H1 (cell line): ENCODE results near the gene PELI2. TPM values are rescaled to one million over a fixed set of nuclear protein-coding genes. Genes with fewer than 3 reads are reported as not detected.
A peak's percentile ranks its signal among the peaks of the same experiment; 100 is the strongest.

Experiments used
- CTCF ChIA-PET: fragments of 300-600 bp; sonication (Branson Sonifier 250); formaldehyde crosslinking; loops from one replicate; lab custom pipeline; 2021; ENCODE audit not compliant: partially characterized antibody; lab: Charles Lee
- POLR2A ChIA-PET: fragments of 300-600 bp; sonication (Branson Sonifier 250); formaldehyde crosslinking; loops from one replicate; lab custom pipeline; 2021; ENCODE audit warnings: inconsistent platforms; ENCODE audit not compliant: partially characterized antibody; lab: Charles Lee
- DNase-seq, 2 experiments: peaks; one replicate each; pipeline versions ENCODE4 v3.0.0 to v3.0.0-alpha.2; 2010 to 2022; ENCODE audit warnings: low spot score in 2 of 2, low read depth in 1 of 2, mixed read lengths in 1 of 2
- FAIRE-seq: peaks from 2 replicates; lab custom pipeline; 2011; peaks lifted over from hg19 to GRCh38; lab: Jason Lieb, UNC
- H2AFZ ChIP-seq: 2 replicates; pipeline ENCODE4 v1.8.1; 2012; ENCODE audit warnings: low read length, inconsistent platforms
- H2AK5ac ChIP-seq: 2 replicates; pipeline ENCODE4 v1.6.1; 2013; ENCODE audit warnings: low read depth, low read length
- H2BK120ac ChIP-seq: replicated peaks from 2 replicates; pipeline ENCODE3; 2013; ENCODE audit warnings: low read depth, low read length, inconsistent platforms
- H2BK12ac ChIP-seq: 2 replicates; pipeline ENCODE4 v1.6.1; 2013; ENCODE audit warnings: low read depth, low read length
- H2BK15ac ChIP-seq: 2 replicates; pipeline ENCODE4 v1.6.1; 2013; ENCODE audit warnings: low read length
- H2BK20ac ChIP-seq: 2 replicates; pipeline ENCODE4 v1.6.1; 2013; ENCODE audit warnings: low read length
- H2BK5ac ChIP-seq: 2 replicates; pipeline ENCODE4 v1.6.1; 2013; ENCODE audit warnings: low read depth, low read length
- H3K14ac ChIP-seq: 2 replicates; pipeline ENCODE4 v1.6.1; 2013; ENCODE audit warnings: inconsistent platforms; ENCODE audit not compliant: insufficient read length
- H3K18ac ChIP-seq: 2 replicates; pipeline ENCODE4 v1.6.1; 2013; ENCODE audit warnings: low read length; ENCODE audit errors: extremely low read depth
- H3K23ac ChIP-seq: 2 replicates; pipeline ENCODE4 v1.6.1; 2013; ENCODE audit warnings: inconsistent platforms; ENCODE audit not compliant: insufficient read length
- H3K23me2 ChIP-seq: 2 replicates; pipeline ENCODE4 v1.6.1; 2013; ENCODE audit warnings: low read depth, low read length
- H3K27ac ChIP-seq: 2 replicates; pipeline ENCODE4 v1.6.1; 2011; ENCODE audit warnings: low read depth, low read length, inconsistent platforms
- H3K27me3 ChIP-seq, 4 experiments: replicated peaks in 1 of 4; 1 replicate in 1 of 4; 2 replicates in 3 of 4; pipeline versions ENCODE4 v1.6.1 to v1.8.1; 2011 to 2013; ENCODE audit warnings: low read length in 3 of 4, mild to moderate bottlenecking in 3 of 4, inconsistent platforms in 2 of 4, mixed read lengths in 2 of 4, moderate library complexity in 1 of 4; ENCODE audit not compliant: control insufficient read depth in 3 of 4, insufficient read depth in 3 of 4; ENCODE audit errors: extremely low read depth in 1 of 4
- H3K36me3 ChIP-seq, 4 experiments: 2 replicates each; pipeline versions ENCODE4 v1.6.1 to v1.8.1; 2011 to 2013; ENCODE audit warnings: mild to moderate bottlenecking in 4 of 4, low read length in 3 of 4, moderate library complexity in 2 of 4, control low read depth in 1 of 4, inconsistent platforms in 1 of 4; ENCODE audit not compliant: insufficient read depth in 4 of 4, control insufficient read depth in 2 of 4
- H3K4ac ChIP-seq: replicated peaks from 2 replicates; pipeline ENCODE3; 2013; ENCODE audit warnings: low read length, low read depth, mixed read lengths, inconsistent platforms; ENCODE audit not compliant: insufficient read length
- H3K4me1 ChIP-seq, 4 experiments: replicated peaks in 1 of 4; 1 replicate in 1 of 4; 2 replicates in 3 of 4; pipeline versions ENCODE4 v1.6.1 to v1.8.1; 2011 to 2013; ENCODE audit warnings: low read length in 3 of 4, inconsistent platforms in 2 of 4, mixed read lengths in 1 of 4; ENCODE audit not compliant: insufficient read depth in 4 of 4, control insufficient read depth in 3 of 4
- H3K4me2 ChIP-seq, 2 experiments: 2 replicates each; pipeline versions ENCODE4 v1.6.1 to v1.8.1; 2011 to 2013; ENCODE audit warnings: low read depth in 2 of 2, low read length in 2 of 2, control low read depth in 1 of 2, inconsistent platforms in 1 of 2, mild to moderate bottlenecking in 1 of 2; ENCODE audit not compliant: insufficient read depth in 1 of 2
- H3K4me3 ChIP-seq, 4 experiments: fragments of 200-600, 300-600 bp in 1 of 4; sonication (generic), shearing (Covaris generic), sonication (Bioruptor Twin) in 1 of 4; 2 replicates each; pipeline versions ENCODE4 v1.5.1 to v1.8.1; 2011 to 2016; ENCODE audit warnings: low read length in 4 of 4, low read depth in 3 of 4, control low read depth in 2 of 4, inconsistent platforms in 2 of 4, mild to moderate bottlenecking in 2 of 4, mixed read lengths in 1 of 4, moderate library complexity in 1 of 4; ENCODE audit not compliant: insufficient read depth in 2 of 4; ENCODE audit errors: extremely low read depth in 1 of 4
- H3K56ac ChIP-seq: replicated peaks from 2 replicates; pipeline ENCODE3; 2013; ENCODE audit warnings: low read depth, mild to moderate bottlenecking, mixed read lengths, low read length, inconsistent platforms; ENCODE audit not compliant: insufficient read length
- H3K79me1 ChIP-seq: 2 replicates; pipeline ENCODE4 v1.6.1; 2013; ENCODE audit warnings: low read depth, low read length, control low read depth
- H3K79me2 ChIP-seq, 2 experiments: 2 replicates each; pipeline versions ENCODE4 v1.6.1 to v1.8.1; 2012 to 2013; ENCODE audit warnings: low read length in 2 of 2, mild to moderate bottlenecking in 2 of 2, inconsistent platforms in 1 of 2; ENCODE audit not compliant: insufficient read depth in 2 of 2, control insufficient read depth in 1 of 2
- H3K9ac ChIP-seq, 4 experiments: replicated peaks in 1 of 4; 1 replicate in 1 of 4; 2 replicates in 3 of 4; pipeline versions ENCODE4 v1.6.1 to v1.8.1; 2011 to 2013; ENCODE audit warnings: low read depth in 3 of 4, low read length in 3 of 4, control low read depth in 2 of 4, mild to moderate bottlenecking in 2 of 4, moderate library complexity in 2 of 4, inconsistent platforms in 1 of 4; ENCODE audit errors: extremely low read depth in 1 of 4
- H3K9me3 ChIP-seq, 2 experiments: 2 replicates each; pipeline versions ENCODE4 v1.6.1 to v1.8.1; 2012 to 2013; ENCODE audit warnings: mild to moderate bottlenecking in 2 of 2, moderate library complexity in 2 of 2, control low read depth in 1 of 2, inconsistent platforms in 1 of 2, low read depth in 1 of 2, low read length in 1 of 2, mixed read lengths in 1 of 2; ENCODE audit not compliant: insufficient read depth in 2 of 2
- H4K20me1 ChIP-seq, 2 experiments: replicated peaks in 1 of 2; 2 replicates each; pipeline versions ENCODE3 to v1.8.1; 2011 to 2013; ENCODE audit warnings: inconsistent platforms in 2 of 2, low read length in 2 of 2, mild to moderate bottlenecking in 1 of 2; ENCODE audit not compliant: insufficient read depth in 2 of 2, control insufficient read depth in 1 of 2
- H4K5ac ChIP-seq: 2 replicates; pipeline ENCODE4 v1.6.1; 2013; ENCODE audit warnings: low read length, low read depth, mixed read lengths, inconsistent platforms; ENCODE audit not compliant: insufficient read length
- H4K8ac ChIP-seq: 2 replicates; pipeline ENCODE4 v1.8.0; 2013; ENCODE audit warnings: mild to moderate bottlenecking, moderate library complexity, low read length, inconsistent platforms; ENCODE audit not compliant: insufficient read depth; ENCODE audit errors: extremely low read depth
- H4K91ac ChIP-seq: replicated peaks from 2 replicates; pipeline ENCODE3; 2013; ENCODE audit warnings: low read length, mixed read lengths, inconsistent platforms; ENCODE audit not compliant: insufficient read length
- BCL11A ChIP-seq, 2 experiments: IDR thresholded peaks; one replicate each; pipeline ENCODE4 v1.6.1; 2011; ENCODE audit warnings: low read depth in 2 of 2, low read length in 2 of 2, mild to moderate bottlenecking in 2 of 2
- EP300 ChIP-seq, 2 experiments: IDR thresholded peaks; 1 replicate in 1 of 2; 2 replicates in 1 of 2; pipeline ENCODE4 v1.6.1; 2011 to 2012; ENCODE audit warnings: low read depth in 2 of 2, low read length in 2 of 2, mild to moderate bottlenecking in 2 of 2, borderline replicate concordance in 1 of 2, inconsistent platforms in 1 of 2, moderate library complexity in 1 of 2
- HDAC6 ChIP-seq: IDR thresholded peaks from one replicate; pipeline ENCODE4 v1.7.1; 2012; ENCODE audit warnings: low read depth, mild to moderate bottlenecking, inconsistent platforms, low read length, moderate library complexity
- KDM1A ChIP-seq: fragments of 200-600, 300-600 bp; sonication (generic); IDR thresholded peaks from 2 replicates; pipeline ENCODE4 v1.7.1; 2016; ENCODE audit warnings: mild to moderate bottlenecking, low read length, borderline replicate concordance
- MAX ChIP-seq: IDR thresholded peaks from 2 replicates; pipeline ENCODE4 v1.6.1; 2012; ENCODE audit warnings: inconsistent platforms
- NANOG ChIP-seq: IDR thresholded peaks from 2 replicates; pipeline ENCODE4 v1.6.1; 2011; ENCODE audit warnings: low read length, low read depth, mild to moderate bottlenecking, inconsistent platforms; ENCODE audit not compliant: insufficient read depth, poor library complexity, severe bottlenecking
- NRF1 ChIP-seq: IDR thresholded peaks from 2 replicates; pipeline ENCODE4 v1.6.1; 2011; ENCODE audit warnings: mild to moderate bottlenecking, low read depth, low read length, improper control_type of control experiment
- PHF8 ChIP-seq: fragments of 200-600 bp; sonication (generic); conservative IDR thresholded peaks from 2 replicates; pipeline ENCODE4 v1.7.1; 2012; ENCODE audit warnings: low read depth, mild to moderate bottlenecking, inconsistent platforms, low read length, moderate library complexity
- RFX5 ChIP-seq: IDR thresholded peaks from 2 replicates; pipeline ENCODE4 v1.6.1; 2011; ENCODE audit warnings: low read depth, low read length, improper control_type of control experiment, borderline replicate concordance
- SIRT6 ChIP-seq: IDR thresholded peaks from one replicate; pipeline ENCODE4 v1.7.1; 2012; ENCODE audit warnings: low read length, inconsistent platforms
- SIX5 ChIP-seq: IDR thresholded peaks from 2 replicates; pipeline ENCODE4 v1.6.1; 2011; ENCODE audit warnings: mild to moderate bottlenecking, low read depth, low read length
- SP4 ChIP-seq: IDR thresholded peaks from 2 replicates; pipeline ENCODE4 v1.6.1; 2012; ENCODE audit warnings: low read length, inconsistent platforms
- SRF ChIP-seq: IDR thresholded peaks from 2 replicates; pipeline ENCODE4 v1.6.1; 2011; ENCODE audit warnings: mild to moderate bottlenecking, low read depth, low read length, moderate library complexity
- TBP ChIP-seq: IDR thresholded peaks from 2 replicates; pipeline ENCODE4 v1.6.1; 2011; ENCODE audit warnings: low read depth, low read length, improper control_type of control experiment
- whole genome bisulfite sequencing, 2 experiments: shearing (Covaris generic) in 1 of 2; methylation state at CpG; one replicate each; pipeline versions ENCODE4 v1.1.6 to v1.1.7; 2013 to 2015; ENCODE audit warnings: low lambda C conversion rate in 2 of 2, mixed read lengths in 2 of 2, inconsistent platforms in 1 of 2, low coverage in 1 of 2, missing lambda C conversion rate in 1 of 2; ENCODE audit not compliant: insufficient replicate concordance in 2 of 2, insufficient coverage in 1 of 2, insufficient read length in 1 of 2; ENCODE audit errors: extremely low coverage in 1 of 2, missing lambda C conversion rate in 1 of 2; 5-methylcytosine and 5-hydroxymethylcytosine counted together
- polyA plus RNA-seq, 7 experiments: library from polyadenylated mRNA; depleted of rRNA in 3 of 7; stranded (reverse) in 5 of 7; unstranded in 2 of 7; fragments of >200 nt in 5 of 7; fragments of 200-250 nt in 2 of 7; gene quantifications; 1 replicate in 5 of 7; 2 replicates in 1 of 7; 4 replicates in 1 of 7; pipeline versions ENCODE4 v1.2.1 to v1.2.3, GENCODE V29; 2011 to 2013; ENCODE audit warnings: missing spikeins in 2 of 7, mixed read lengths in 2 of 7
- total RNA-seq: library from RNA; stranded (reverse); fragmentation: NEBNext Ultra II Directional; extraction: Animal tissue kit (Norgen Biotek cat#: 25700); gene quantifications from 2 replicates; pipeline ENCODE4 v1.2.1, GENCODE V29; 2021

Gene PELI2
- total and polyA plus RNA-seq, 2 of the 8 experiments (the other 6 are each of a cell fraction or from before 2014, with no cell fraction given), result 14.6 to 25.7 TPM

DNA sequence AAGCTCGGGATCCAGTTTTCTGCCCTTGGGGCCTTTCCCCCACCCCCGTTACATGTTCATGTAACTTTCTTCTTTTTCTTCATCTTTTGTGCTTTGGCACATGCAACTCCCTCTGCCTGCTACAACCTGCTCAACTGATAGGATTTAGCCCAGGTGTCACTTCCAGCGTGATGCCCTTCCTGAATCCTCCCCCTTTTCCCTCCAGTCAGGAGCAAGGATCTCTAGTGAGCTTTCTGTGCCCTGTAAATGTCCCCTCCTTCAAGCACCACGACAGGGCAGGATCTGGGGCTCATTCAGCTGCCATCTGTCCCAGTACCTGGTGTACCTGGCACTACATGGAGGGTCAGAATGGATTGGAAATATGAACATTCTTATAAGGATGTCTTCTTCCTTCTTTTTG is 15.3 kb downstream of the PELI2 start:
- H2AK5ac ChIP-seq, result no peak overlapping the region
- POLR2A ChIA-PET, result interaction anchor here (2.6 kb wide), 1 partner anchor 14 kb away, joined by 12 read pairs; the partner anchor contains the start of gene PELI2
- H2AFZ ChIP-seq, result no peak overlapping the region
- H3K23ac ChIP-seq, result no peak overlapping the region
- H3K27me3 ChIP-seq, result peaks cover 0 to 1% (median 0%) of the 10 kb centered on the region in 4 experiments; a peak in 1 of 7 replicates
- H2BK20ac ChIP-seq, result no peak overlapping the region
- FAIRE-seq, result no peak
- H4K5ac ChIP-seq, result no peak overlapping the region
- no peak overlapping the region; the same call in 1 of the 2 replicates for H2BK12ac ChIP-seq
- H3K4me3 ChIP-seq, result no peak overlapping the region
- H3K79me1 ChIP-seq, result peaks cover 3% of the 10 kb centered on the region; the same call in 1 of the 2 replicates
- H3K18ac ChIP-seq, result no peak overlapping the region
- H3K56ac ChIP-seq, result no peak overlapping the region
- no peaks in the 10 kb centered on the region for H3K36me3 ChIP-seq
- CTCF ChIA-PET, result interaction anchor here (0.8 to 1.4 kb wide), 4 partner anchors 16 to 688 kb away, joined by 3 to 9 read pairs (median 3); no protein-coding TSS in a partner anchor
- no peak overlapping the region for H3K14ac ChIP-seq
- H4K8ac ChIP-seq, result no peak overlapping the region
- WGBS, 2 experiments, result 54% methylated on average over 4 of the region's 4 CpGs; no CpG with 5 or more reads in 1 of the 2 experiments
- peak overlapping the region in 1 of 4 experiments; percentile 14; a peak in 1 of 7 replicates for H3K9ac ChIP-seq
- H3K4me2 ChIP-seq, result no peak overlapping the region
- H3K27ac ChIP-seq, result no peak overlapping the region
- DNase-seq, result no peak
- H3K4ac ChIP-seq, result no peak overlapping the region
- H2BK5ac ChIP-seq, result no peak overlapping the region
- H3K23me2 ChIP-seq, result peaks cover 2% of the 10 kb centered on the region; the same call in 1 of the 2 replicates
- H3K4me1 ChIP-seq, result peaks cover 14 to 38% (median 31%) of the 10 kb centered on the region in 4 experiments
- no peak overlapping the region for H2BK120ac ChIP-seq
- peaks cover 4% of the 10 kb centered on the region in 2 experiments for H4K20me1 ChIP-seq
- no peak overlapping the region for H2BK15ac ChIP-seq
- no peak overlapping the region for H4K91ac ChIP-seq
- H3K79me2 ChIP-seq, result peaks cover 0 to 96% of the 10 kb centered on the region in 2 experiments; a peak in 3 of 4 replicates
- no peaks in the 10 kb centered on the region for H3K9me3 ChIP-seq
- no peak for TF ChIP-seq PHF8
- no peak for TF ChIP-seq NRF1
- TF ChIP-seq BCL11A (IDR thresholded peaks at IDR 0.05; ENCODE audit: low read depth in 2 of 2, low read length in 2 of 2), result no peak
- TF ChIP-seq SIX5, result no peak
- no peak for TF ChIP-seq NANOG
- TF ChIP-seq KDM1A, result no peak
- no peak for TF ChIP-seq EP300 (IDR thresholded peaks at IDR 0.05; ENCODE audit: borderline replicate concordance in 1 of 2, low read depth in 2 of 2, low read length in 2 of 2)
- no peak for TF ChIP-seq RFX5
- no peak for TF ChIP-seq TBP
- TF ChIP-seq SP4, result no peak
- TF ChIP-seq MAX, result no peak
- TF ChIP-seq SIRT6, result no peak
- no peak for TF ChIP-seq HDAC6
- TF ChIP-seq SRF, result no peak
